DMS53 (cell line): Measurements from ENCODE around the gene UTRN.

ENCODE experiments used
- DNase-seq: peaks from one replicate; lab custom pipeline; 2025; lab: John Stamatoyannopoulos, UW

The UTRN gene

DNA sequence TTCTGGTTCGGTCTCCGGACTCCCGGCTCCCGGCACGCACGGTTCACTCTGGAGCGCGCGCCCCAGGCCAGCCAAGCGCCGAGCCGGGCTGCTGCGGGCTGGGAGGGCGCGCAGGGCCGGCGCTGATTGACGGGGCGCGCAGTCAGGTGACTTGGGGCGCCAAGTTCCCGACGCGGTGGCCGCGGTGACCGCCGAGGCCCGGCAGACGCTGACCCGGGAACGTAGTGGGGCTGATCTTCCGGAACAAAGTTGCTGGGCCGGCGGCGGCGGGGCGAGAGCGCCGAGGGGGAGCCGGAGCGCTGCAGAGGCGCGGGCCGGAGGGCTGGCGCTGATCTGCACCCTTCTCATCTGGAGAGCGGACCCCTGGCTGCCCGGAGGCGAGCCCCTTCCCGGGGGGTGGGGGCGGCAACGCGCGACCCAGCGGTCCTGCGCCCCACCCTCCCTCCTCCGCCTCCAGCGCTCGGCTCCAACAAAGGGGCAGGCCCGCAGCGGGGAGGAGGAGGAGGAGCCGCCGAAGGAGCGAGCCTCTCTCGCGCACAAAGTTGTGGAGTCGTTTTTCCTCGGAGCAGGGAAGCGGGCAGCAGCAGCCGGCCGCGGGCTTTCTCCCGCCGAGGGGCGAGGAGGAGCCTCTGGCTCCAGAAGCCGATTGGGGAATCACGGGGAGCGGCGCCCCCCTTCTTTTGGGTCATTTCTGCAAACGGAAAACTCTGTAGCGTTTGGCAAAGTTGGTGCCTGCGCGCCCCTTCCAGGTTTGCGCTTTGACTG, at the start of gene UTRN:
TSS of gene UTRN (plus strand) at position 553 of the 765 bp plus-strand sequence. CDS start 6,494 bp downstream, outside the sequence.
- DNase-seq: peak; percentile 73

DNA sequence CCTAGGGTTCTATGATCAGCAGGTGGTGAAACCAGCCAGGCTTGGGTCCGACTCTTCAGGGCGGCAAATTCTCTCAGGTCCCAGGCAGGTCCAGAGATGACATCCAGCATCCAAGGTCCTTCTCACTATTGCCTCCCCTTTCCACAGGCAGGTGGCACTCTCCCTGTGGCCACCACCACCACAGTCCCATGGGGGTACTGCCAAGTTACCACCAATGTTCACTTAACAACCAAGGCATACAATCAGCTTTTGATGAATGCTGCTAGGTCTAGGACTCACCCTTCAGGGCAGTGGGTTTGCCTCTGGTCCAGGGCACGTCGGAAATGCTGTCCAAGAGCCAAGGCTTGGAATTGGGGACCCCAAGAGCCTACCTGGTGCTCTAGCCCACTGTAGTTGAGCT, 40.4 kb upstream of the UTRN start:
- DNase-seq: no peak

DNA sequence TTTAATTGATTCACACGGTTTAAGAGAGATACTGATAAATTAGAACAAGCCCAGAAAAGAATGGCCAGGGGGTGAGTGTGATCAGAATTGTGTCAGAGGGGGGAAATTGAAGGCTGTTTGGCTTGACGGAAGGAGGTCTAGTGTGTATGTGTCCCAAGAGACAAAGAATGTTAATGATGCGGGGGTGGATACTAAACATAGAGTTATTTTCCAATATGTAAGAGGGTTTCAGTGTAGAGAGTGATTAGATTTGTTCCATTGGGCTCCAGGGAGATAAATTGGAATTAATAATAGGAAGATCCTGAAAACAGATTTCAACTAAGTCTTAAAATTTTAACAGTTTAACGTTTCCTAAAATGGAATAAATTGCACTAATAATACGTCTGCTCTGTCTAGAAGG, 38.1 kb upstream of the UTRN start:
- DNase-seq: no peak

DNA sequence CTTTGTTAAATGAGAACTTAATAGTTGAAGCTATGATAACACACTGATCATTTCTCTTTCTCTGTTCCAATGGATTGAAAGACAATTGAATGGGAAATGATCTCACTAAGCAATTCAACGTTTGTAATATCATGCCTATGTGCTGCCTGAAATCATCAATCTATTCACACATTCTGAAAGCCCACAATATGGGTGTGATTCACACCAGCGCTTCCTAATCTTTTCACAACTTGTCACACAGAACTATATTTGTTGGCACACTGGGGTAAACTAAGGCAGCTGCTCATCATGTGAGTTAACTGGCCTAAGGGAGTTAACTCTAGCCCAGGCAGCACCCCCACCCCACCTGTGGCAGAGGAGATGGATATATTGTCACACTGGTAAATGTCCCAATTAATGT, 37.1 kb upstream of the UTRN start:
- DNase-seq: no peak

DNA sequence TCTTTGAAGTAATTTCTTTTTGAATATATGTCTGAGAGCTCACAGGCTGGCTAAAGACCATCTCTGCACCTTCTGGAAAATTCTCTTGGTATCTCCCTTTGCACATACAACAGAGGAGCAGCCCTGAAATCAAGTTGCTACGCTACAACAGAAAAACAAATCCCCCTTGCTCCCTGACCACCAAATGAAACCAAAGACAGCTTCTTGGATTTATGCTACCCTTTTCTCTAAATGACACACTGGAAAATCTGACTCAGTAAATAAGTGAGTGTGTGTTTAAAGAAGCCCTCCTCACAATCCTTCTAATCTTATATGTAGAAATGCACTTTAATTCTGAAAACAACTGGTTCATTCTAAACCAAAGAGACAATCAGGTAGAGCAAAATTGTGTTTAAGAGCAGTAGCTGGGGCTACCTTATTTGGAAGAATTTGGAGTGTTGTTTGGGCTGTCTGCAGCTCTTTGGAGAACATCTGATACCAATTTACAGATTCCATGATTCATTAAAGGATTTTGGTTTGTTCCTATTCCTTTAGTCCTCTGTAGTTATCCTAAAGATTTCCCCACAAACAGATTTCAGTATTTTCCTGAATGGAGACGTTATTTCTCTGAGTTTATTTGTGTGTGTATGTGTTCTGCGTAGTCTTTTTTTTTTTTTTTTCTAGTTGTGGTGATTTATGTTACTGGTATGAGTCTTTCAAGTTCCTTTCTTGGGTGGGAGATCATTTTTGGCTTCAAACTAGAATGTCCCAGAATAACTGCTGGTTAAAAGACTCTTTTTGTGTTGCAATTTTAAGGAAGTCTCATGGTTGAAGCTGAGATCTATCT, 36.4 kb upstream of the UTRN start:
- DNase-seq: no peak

DNA sequence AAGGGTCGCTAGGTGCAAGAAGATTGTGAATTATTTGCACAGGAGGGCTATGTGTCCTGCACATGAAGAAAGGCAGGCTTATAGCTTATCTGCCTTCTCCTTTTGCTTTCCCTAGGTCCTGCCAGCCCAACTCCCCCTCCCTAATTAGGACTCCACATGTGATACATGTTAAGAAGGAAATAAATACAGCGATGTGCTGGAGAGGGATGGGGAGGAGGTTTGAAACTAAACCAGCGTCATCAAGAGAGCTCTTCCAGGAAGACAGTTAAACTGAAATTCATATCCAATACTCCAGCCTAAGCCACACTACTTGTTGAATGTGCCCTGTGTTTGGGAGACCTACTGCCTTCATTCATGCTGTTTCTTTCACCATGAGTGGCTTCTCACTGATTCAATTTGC, 34.9 kb upstream of the UTRN start:
- DNase-seq: no peak

DNA sequence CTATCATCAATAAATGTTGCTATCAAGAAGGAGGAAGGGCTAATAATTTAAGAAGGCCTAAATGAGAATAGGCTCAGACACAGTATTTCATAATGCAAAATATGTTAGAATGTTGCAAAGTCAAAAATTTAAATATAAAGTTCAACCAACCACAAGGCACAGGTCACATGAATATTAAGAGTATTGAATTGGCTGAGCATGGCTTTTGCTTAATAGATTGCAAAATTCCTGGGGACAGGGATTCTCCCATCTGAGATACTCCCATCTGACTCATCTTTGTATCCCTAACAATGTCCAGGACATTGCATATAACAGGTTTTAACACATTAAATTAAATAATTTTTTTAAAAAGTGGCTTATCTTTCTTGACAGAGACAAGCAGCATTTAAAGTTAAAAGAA, 32.9 kb upstream of the UTRN start:
- DNase-seq: no peak

DNA sequence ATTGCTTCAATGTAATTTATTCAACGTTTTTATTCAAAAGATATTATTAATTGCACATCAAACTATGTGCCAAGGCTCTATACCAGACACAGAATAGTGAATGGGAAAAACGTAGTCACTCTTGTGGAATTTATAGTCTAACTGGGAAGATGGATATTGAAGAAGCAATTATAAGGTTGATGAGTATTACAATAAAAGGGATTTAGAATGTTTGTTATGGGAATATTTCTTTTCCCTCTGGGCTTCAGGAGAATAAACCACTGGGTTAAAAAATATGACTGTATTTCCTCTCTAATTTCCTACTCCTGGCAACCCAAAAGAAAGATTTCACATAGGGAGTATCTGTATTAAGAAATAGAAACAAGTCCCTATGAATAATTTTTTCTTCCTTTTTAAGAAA, 25.1 kb upstream of the UTRN start:
- DNase-seq: no peak

DNA sequence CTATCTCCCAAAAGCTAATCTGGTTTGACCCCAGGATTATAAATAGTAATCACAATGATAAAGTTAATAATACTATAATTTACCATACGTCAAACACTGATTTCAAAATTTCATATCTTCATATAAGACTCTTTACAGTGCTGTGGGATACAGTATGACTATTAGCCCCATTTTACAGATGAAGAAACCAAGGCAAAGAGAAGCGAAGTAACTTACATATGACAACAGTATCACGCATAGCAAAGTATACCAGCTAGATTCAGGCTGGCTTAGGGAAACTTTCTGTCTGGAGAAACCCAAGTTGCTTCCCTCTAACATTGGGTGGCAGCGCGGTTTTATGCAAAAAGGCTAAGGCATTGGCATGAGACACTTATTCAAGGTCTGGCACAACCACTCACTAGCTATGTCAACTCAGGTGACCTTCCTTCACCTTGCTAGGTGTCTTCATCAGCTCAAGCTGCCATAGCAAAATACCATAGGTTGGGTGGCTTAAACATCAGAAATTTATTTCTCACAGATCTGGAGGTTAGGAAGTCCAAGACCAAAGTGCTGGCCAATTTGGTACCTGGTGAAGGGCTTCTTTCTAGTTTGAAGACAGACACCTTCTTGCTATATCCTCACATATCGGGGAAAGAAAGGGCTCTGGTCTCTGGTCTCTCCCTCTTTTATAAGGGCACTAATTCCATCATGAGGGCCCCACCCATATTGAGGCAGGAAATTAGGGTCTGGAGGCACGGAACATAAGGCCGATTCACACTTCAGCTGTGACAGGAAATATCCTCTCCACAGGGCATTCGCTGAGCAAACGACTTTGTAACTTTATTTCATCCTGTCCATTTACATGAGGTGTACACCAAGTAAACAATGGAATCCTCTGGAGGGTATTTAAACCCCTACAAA, 22.4 kb upstream of the UTRN start:
- peak; percentile 18 for DNase-seq

DNA sequence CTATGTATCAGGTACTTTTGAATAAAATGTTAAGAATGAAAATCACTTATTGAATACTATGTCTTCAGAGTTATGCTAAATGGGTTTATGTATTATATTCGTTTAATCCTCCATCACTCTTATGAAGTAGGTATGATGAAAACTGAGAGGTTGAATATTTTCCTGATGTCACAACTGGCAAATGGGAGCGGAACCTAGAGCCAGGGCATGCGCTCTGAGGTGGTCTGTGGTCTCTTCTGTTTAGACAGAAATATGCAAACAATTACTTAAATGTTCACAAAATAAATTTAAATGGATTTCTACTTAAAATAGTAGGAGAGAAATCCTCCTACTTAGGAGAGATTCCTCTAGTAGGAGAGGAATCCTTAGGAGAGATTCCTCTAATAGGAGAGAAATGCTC, 21.3 kb upstream of the UTRN start:
- DNase-seq: no peak

DNA sequence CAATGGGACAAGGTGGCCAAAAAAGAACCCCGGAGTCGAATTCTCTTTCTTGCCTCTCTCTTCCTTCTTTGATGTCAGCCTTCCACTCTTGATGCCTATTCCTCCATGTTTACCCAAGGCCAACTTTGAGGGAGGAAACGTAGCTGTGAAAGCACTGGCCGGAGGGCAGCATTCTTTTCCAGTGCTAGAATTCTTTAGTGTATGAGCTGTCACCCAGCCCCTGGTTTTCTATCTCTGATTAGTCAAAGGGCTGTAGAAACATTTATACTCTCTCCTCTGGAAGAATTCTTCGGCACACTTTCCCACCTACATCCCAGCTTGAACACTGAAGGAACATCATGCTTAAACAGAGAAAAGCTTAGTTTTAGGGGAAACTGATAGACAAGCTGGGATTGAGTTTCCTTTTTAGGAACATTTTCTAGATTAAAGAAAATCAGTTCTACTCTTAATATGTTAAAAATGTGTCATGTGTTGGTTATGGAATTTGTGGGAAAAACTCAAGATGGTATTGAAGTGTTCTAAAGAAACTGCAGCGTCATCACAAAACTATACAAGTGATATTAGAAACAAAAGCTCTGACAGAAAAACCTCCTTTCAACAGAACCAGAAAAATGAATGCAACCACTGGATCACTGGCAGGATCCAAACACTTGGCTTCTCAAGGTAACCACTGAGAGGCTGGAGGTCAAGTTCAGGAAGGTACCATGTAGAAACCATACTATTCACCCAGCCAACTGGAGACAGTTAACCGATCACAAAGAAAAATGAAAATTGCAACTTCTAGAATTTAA, 20.7 kb upstream of the UTRN start:
- no peak for DNase-seq

DNA sequence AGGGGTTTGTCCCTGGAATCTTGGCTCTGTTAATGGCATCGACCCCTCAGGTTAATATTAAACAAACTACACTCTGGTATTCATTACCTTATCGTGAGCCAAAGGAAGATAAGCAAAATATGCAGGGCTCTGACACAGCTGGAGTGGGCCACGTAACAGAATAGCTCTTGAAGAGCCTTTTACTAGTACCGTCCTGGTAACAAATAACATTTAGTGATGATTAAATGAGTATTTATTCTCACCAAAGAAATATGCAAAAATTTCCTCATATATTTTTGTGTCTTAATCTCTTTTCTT, 20.1 kb upstream of the UTRN start:
- DNase-seq: no peak

DNA sequence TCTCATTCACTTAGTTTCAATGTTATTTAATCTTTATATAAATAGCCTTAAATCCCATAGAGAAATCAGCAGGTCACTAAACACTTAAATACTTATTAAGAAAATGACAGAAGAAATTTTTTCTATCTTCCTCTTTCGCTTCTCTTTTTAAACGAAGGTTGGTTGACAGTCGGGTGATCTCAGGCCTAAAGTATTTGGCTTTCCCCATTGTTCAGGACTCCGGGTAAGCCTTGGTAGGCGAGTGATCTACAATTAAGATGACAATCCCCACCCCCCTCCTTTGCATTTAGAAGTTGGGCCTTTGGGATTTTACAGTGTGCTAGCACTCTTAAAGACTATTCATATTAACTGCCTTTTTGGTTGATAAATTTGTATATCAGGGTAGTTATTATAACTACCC, 19.7 kb upstream of the UTRN start:
- DNase-seq: no peak

DNA sequence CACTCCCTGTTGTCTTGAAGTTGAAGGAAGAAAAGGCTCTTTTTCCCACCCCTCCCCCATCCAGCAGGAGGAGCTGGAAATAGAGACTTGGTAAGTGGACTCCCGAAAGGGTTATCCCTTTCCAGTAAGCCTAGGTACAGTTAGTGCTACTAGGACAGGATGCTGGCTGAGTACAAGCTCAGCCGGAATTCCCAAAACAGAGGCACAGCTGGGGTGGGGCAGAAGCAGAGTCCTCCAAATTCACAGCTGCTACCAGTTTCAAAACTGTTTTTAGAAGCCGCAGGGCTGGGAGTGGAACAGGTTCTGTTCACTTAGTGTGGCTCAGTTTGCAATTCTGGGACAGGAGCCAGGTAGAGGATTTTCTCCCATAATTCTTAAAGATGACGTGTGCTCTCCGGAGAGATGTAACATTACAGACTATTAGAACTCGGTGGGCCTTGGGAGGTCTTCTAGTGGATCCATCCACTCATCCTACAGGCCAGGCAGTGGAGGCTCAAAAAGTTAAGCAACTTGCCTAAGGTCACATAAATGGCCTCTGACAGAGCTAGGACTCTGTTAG, 19.0 kb upstream of the UTRN start:
- DNase-seq: no peak

DNA sequence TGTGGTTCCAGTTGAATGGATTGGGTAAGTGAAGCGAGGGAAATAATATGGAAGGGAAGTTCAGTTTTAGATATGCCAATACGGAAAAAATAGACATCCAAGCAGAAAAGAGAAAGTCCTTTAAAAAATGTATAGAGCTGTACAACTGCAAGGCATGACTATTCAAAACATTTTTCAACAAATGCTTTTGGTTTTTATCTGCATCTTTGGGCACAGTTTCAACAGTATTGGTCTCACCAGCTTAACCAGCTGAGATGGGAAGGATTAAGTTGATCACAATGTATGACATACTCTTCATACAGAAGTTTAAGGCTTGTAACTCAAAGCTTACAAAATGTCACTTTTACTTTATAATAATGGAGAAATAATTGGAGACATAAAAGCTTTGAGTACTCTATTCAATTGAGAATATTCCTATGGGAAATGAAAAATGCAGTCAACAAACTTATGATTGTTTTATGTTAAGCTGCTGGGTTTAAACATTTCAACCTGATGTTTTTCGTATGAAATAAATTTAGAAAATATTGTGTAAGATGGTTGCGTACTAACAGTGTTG, 16.3 kb upstream of the UTRN start:
- DNase-seq: no peak

DNA sequence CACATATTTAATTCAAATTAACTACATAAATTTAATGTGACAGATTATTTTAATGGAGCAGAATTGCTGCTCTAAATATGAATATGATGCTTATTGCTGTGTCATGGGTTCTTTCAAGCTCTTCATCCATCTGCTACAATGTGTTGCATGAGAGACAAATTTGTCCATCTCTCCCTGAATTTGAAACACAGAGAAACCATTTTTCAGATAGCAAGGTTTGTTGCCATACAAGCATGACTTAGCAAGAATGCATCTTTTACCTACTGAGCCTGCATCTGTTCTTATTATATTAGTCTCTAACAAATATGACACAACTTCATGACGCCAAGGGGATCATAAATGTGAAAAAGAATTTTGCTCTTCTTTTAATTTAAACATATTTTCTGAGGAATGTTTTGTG, 8.0 kb upstream of the UTRN start:
- DNase-seq: no peak

DNA sequence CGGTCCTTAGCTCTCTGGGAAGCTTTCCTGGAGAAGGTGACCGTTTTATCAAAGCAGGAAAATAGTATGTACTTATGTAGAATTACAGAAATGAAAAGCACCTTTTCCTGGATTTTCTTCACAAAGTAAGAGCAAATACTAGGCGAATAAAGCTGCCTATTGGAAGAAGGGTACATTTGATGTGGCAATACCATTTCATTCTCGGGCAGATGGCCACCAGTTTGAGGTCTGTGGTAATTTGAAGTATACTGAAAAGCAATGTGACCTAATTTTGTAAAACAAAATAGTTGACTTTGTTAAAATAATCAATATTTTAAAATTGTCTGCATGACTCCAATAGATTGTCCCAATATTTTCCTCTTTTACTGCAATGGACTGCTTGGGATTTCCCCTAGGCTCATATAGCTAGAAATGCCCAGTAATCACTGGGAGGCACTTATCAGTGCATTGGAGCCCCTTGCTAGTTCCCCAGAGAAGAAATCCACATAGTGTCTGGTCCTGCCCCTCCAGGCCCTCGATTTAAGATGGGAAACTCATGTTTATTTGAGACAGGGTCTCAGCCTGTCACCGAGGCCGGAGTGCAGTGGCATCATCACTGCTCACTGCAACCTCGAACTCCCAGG, 7.4 kb upstream of the UTRN start:
- DNase-seq: no peak

DNA sequence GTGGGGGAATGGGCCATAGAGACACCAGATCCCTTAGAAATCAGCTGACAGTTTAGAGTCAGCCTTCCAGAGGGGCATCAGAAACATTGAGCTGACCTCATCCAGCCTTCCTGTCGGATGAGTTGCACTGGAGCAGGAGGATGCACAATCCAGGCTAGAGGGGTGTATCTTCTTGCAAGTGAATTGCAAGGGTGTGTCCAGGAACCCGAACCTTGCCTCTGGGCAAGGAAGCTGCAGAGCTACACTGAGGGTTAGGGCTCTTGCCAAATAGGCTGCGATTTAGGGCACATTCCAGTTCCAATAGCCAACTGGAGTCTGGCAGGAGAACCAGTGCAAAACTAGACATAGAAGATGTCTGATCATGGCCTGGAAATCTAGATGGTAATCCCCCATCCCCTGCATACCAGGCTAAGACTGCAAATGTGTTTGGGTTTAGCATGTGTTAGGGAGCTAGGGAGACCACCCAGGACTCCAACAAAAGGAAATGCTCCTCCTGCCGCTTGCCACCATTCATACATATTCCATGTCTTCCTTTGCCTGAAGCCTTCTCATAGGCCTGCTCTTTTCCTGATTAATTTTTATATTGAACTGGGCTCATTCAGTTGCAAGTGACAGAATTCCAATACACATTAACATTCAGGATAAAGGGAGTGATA, 6.3 kb upstream of the UTRN start:
- DNase-seq: no peak

DNA sequence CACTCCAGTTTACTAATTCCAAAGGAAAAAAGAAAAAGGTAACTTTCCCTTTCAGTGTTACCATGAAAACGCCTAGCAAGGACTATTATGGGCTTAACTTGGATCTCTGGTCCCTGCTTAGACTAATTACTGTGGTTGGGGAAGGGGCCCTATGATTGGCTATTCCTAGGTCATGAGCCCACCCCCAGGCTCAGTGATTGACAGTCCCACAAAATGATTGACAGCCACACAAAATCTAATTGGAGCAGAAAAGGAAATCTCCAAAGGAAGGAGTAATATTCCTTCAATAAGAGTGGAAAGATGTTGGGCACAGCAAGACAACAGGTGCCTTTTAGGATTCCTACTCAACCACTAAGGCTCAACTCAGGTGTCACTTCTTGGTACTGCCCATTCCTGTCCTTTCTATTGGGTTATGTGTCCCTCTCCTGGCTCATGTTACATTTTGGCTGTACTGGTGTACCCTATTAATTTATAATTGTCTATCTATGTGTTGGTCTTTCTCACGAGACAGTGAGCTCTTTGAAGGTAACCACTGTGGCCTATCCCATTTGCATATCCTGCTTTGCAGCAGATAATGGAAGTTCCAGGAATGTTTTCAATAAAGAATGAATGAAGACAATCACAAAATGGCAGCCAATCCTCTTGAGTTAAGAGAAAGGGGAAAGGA, 5.5 kb upstream of the UTRN start:
- DNase-seq: no peak
